K562 (cell line): Measurements from ENCODE around the gene ZNF740. TPM values are rescaled to one million over a fixed set of nuclear protein-coding genes. Genes with fewer than 3 reads are reported as not detected.

Experiments used
- ATAC-seq: fragments of 200-7000 bp; cut with Tn5 transposase; 3 replicates; pipeline ENCODE4 v1.9.1; 2020; ENCODE audit warnings: moderate library complexity
- BruUV-seq: library from RNA; stranded (reverse); fragments of 400-500 nt; replicated peaks from 2 replicates; lab custom pipeline; 2021; lab: Mats Ljungman, UMichigan
- CTCF ChIA-PET: fragments of 300-600 bp; formaldehyde crosslinking; extraction: SDS; loops from one replicate; lab custom pipeline; 2021; ENCODE audit warnings: low intra/inter-chr PET ratio; lab: Yijun Ruan, JAX
- POLR2A ChIA-PET: fragments of 300-600, 350-650 bp; sonication (Branson Sonifier 250); formaldehyde crosslinking; extraction: SDS; loops from one replicate; lab custom pipeline; 2021; ENCODE audit warnings: antibody characterized with exemption, inconsistent platforms; lab: Yijun Ruan, JAX
- DNase-seq, 4 experiments: peaks; one replicate each; pipeline versions ENCODE4 v3.0.0 to v3.0.0-alpha.2; 2011 to 2018; ENCODE audit warnings: low spot score in 3 of 4, mixed read lengths in 3 of 4; ENCODE audit errors: extremely low read depth in 1 of 4
- FAIRE-seq: peaks from 2 replicates; lab custom pipeline; 2011; peaks lifted over from hg19 to GRCh38; lab: Jason Lieb, UNC
- H2AFZ ChIP-seq: 2 replicates; pipeline ENCODE4 v1.6.0; 2011; ENCODE audit warnings: low read depth, low read length, control low read depth, inconsistent platforms
- H3K27ac ChIP-seq: fragments of 200-600 bp; 3 replicates; pipeline ENCODE4 v1.8.0; 2011; ENCODE audit warnings: low read depth, mild to moderate bottlenecking, control low read depth, inconsistent platforms, low read length, moderate library complexity, mixed read lengths; ENCODE audit errors: extremely low read depth
- H3K27me3 ChIP-seq, 2 experiments: fragments of 300-600 bp in 1 of 2; 2 replicates in 1 of 2; 3 replicates in 1 of 2; pipeline versions ENCODE4 v1.6.0 to v1.8.0; 2011; ENCODE audit warnings: inconsistent platforms in 2 of 2, low read length in 2 of 2, mild to moderate bottlenecking in 1 of 2, mixed read lengths in 1 of 2, moderate library complexity in 1 of 2; ENCODE audit not compliant: control insufficient read depth in 2 of 2, insufficient read depth in 2 of 2
- H3K36me3 ChIP-seq: fragments of 300-600 bp; 3 replicates; pipeline ENCODE4 v1.8.0; 2011; ENCODE audit warnings: mild to moderate bottlenecking, low read length, inconsistent platforms; ENCODE audit not compliant: control insufficient read depth, insufficient read depth
- H3K4me1 ChIP-seq, 2 experiments: fragments of 200-600 bp in 1 of 2; replicated peaks in 1 of 2; 2 replicates in 1 of 2; 3 replicates in 1 of 2; pipeline versions ENCODE4 v1.5.1 to v1.8.0; 2011; ENCODE audit warnings: inconsistent platforms in 2 of 2, low read length in 2 of 2, mild to moderate bottlenecking in 1 of 2, mixed read lengths in 1 of 2, moderate library complexity in 1 of 2; ENCODE audit not compliant: control insufficient read depth in 2 of 2, insufficient read depth in 2 of 2
- H3K4me2 ChIP-seq: 2 replicates; pipeline ENCODE4 v1.6.1; 2011; ENCODE audit warnings: low read length, control low read depth, inconsistent platforms, mixed read lengths; ENCODE audit not compliant: insufficient read depth
- H3K4me3 ChIP-seq: fragments of 200-600 bp; sonication (generic), shearing (Covaris generic); 2 replicates; pipeline ENCODE4 v1.5.1; 2016; ENCODE audit warnings: control low read depth, inconsistent platforms
- H3K79me2 ChIP-seq: fragments of 200-600 bp; 3 replicates; pipeline ENCODE4 v1.8.0; 2011; ENCODE audit warnings: low read length, inconsistent platforms; ENCODE audit not compliant: control insufficient read depth, insufficient read depth
- H3K9ac ChIP-seq, 2 experiments: 2 replicates each; pipeline versions ENCODE4 v1.6.0 to v1.6.1; 2011; ENCODE audit warnings: low read depth in 2 of 2, low read length in 2 of 2, control low read depth in 1 of 2, inconsistent platforms in 1 of 2, mild to moderate bottlenecking in 1 of 2, mixed read lengths in 1 of 2; ENCODE audit not compliant: insufficient read depth in 1 of 2
- H3K9me1 ChIP-seq: one replicate; pipeline ENCODE4 v1.6.0; 2011; ENCODE audit warnings: inconsistent platforms, mild to moderate bottlenecking, low read length, moderate library complexity; ENCODE audit not compliant: control insufficient read depth, insufficient read depth
- H3K9me3 ChIP-seq: replicated peaks from 2 replicates; pipeline ENCODE4 v1.5.1; 2011; ENCODE audit warnings: low read depth, low read length, inconsistent platforms; ENCODE audit not compliant: control insufficient read depth, insufficient read depth
- H4K20me1 ChIP-seq: replicated peaks from 2 replicates; pipeline ENCODE4 v1.6.1; 2011; ENCODE audit warnings: low read length, inconsistent platforms, mixed read lengths; ENCODE audit not compliant: control insufficient read depth, insufficient read depth
- ELF2 ChIP-seq: fragments of 250-450 bp; sonication (Bioruptor Pico); IDR thresholded peaks from 2 replicates; pipeline ENCODE4 v1.5.0; 2021; ENCODE audit warnings: mild to moderate bottlenecking
- ELK1 ChIP-seq: sonication (generic); formaldehyde crosslinking; IDR thresholded peaks from 2 replicates; pipeline ENCODE4 v1.8.1; 2022; ENCODE audit warnings: missing genetic modification reagents
- PCBP1 ChIP-seq: fragments of 200-400 bp; formaldehyde crosslinking; IDR thresholded peaks from 2 replicates; pipeline ENCODE4 v1.6.1; 2018; ENCODE audit warnings: mild to moderate bottlenecking, low read depth, low read length; ENCODE audit not compliant: poor library complexity, severe bottlenecking
- RNF219 ChIP-seq: fragments of 250-450 bp; sonication (Bioruptor Pico); IDR thresholded peaks from 2 replicates; pipeline ENCODE4 v1.5.0; 2022; ENCODE audit warnings: mild to moderate bottlenecking
- RREB1 ChIP-seq: fragments of 250-450 bp; sonication (Bioruptor Pico); IDR thresholded peaks from 2 replicates; pipeline ENCODE4 v1.4.0; 2020
- TAF7 ChIP-seq: fragments of 450-650 bp; IDR thresholded peaks from 2 replicates; pipeline ENCODE4 v1.6.1; 2016; ENCODE audit warnings: missing genetic modification characterization, missing compliant biosample characterization
- USF1 ChIP-seq: sonication (generic); formaldehyde crosslinking; IDR thresholded peaks from 2 replicates; pipeline ENCODE4 v1.9.0; 2022; ENCODE audit warnings: mild to moderate bottlenecking, missing genetic modification reagents
- USF2 ChIP-seq: sonication (generic); formaldehyde crosslinking; IDR thresholded peaks from 2 replicates; pipeline ENCODE4 v1.5.0; 2020; ENCODE audit warnings: missing genetic modification reagents
- ZNF23 ChIP-seq: fragments of 250-450 bp; sonication (Bioruptor Pico); IDR thresholded peaks from 2 replicates; pipeline ENCODE4 v1.4.0; 2020; ENCODE audit warnings: mild to moderate bottlenecking
- ZNF263 ChIP-seq: sonication (generic); formaldehyde crosslinking; IDR thresholded peaks from 2 replicates; pipeline ENCODE4 v1.8.0; 2022; ENCODE audit warnings: mild to moderate bottlenecking, missing genetic modification reagents, borderline replicate concordance
- WGBS: fragments of 100-300 bp; shearing (Covaris generic); methylation state at CpG from one replicate; pipeline ENCODE4 v1.1.6; 2016; ENCODE audit warnings: low coverage, mixed read lengths; ENCODE audit not compliant: insufficient coverage; ENCODE audit errors: missing lambda C conversion rate; 5-methylcytosine and 5-hydroxymethylcytosine counted together
- in situ Hi-C: fragments of 300-500 bp; cut with MboI; formaldehyde crosslinking; loops from 4 replicates; pipeline ENCODE4 v1.15.0; 2018; ENCODE audit warnings: inconsistent platforms, mixed read lengths
- intact Hi-C: fragments of 100-400 bp; cut with micrococcal nuclease; formaldehyde crosslinking; loops from 2 replicates; pipeline ENCODE4 v1.14.2; 2022
- polyA plus RNA-seq, 8 experiments: library from polyadenylated mRNA; depleted of rRNA in 4 of 8; stranded (reverse) in 5 of 8; unstranded in 3 of 8; fragments of >200 nt; fragmentation: Nextera tagmentation in 2 of 8; fragmentation: Illumina TruSeq in 1 of 8; extraction: Ambion mirVana in 2 of 8; extraction: Trizol in 1 of 8; gene quantifications; 2 replicates each; pipeline versions ENCODE4 v1.2.1 to v1.2.3, GENCODE V29; 2011 to 2014; ENCODE audit warnings: inconsistent platforms in 1 of 8, missing spikeins in 1 of 8
- total RNA-seq, 7 experiments: library from RNA; depleted of rRNA in 6 of 7; stranded (reverse); fragments of >200 nt in 6 of 7; fragmentation: Illumina TruSeq in 2 of 7; extraction: Trizol in 2 of 7; gene quantifications; 2 replicates each; pipeline versions ENCODE4 v1.2.1 to v1.2.3, GENCODE V29; 2011 to 2021; ENCODE audit warnings: low replicate concordance in 1 of 7

The ZNF740 gene
- total and polyA plus RNA-seq, 9 of the 15 experiments (the other 6 are each of a cell fraction or from before 2014, with no cell fraction given) = 0.57 to 46.4 (median 18.6) TPM

GRCh38 chr12:53231921-53232645 lies 51.6 kb downstream of the ZNF740 start, which contains the start of gene RARG:
TSS of gene RARG (minus strand) at chr12:53232209. CDS start at chr12:53227545, 4,664 bp downstream.
- H2AFZ ChIP-seq = peak within 1 kb of the TSS; percentile 79
- no peaks in the 10 kb centered on the region for H3K9me3 ChIP-seq
- H3K27ac ChIP-seq = no peak within 1 kb of the TSS
- H3K36me3 ChIP-seq = no peaks in the 10 kb centered on the region
- H3K4me3 ChIP-seq = peak within 1 kb of the TSS; percentile 33
- ChIA-PET CTCF (no interaction called here), POLR2A (no interaction called here)
- intact Hi-C loops (no loop called here), in situ Hi-C loops (no loop called here)
- no TSS peak for BruUV-seq
- FAIRE-seq (no peak), ATAC-seq (peak; percentile 62), DNase-seq (peak; percentile 42 to 75 (median 62))
- no peaks in the 10 kb centered on the region for H3K9me1 ChIP-seq
- peak within 1 kb of the TSS; percentile 54 for H3K4me2 ChIP-seq
- H4K20me1 ChIP-seq = no peaks in the 10 kb centered on the region; the same call in 1 of the 2 replicates
- H3K9ac ChIP-seq = peak within 1 kb of the TSS in 1 of 2 experiments; percentile 84; a peak in 3 of 4 replicates
- peaks cover 13 to 32% of the 10 kb centered on the region in 2 experiments for H3K4me1 ChIP-seq
- H3K79me2 ChIP-seq = no peaks in the 10 kb centered on the region
- H3K27me3 ChIP-seq = no peaks in the 10 kb centered on the region
- 42% methylated on average over 3 of the region's 44 CpGs for WGBS
- TF ChIP-seq ZNF263 = peak; percentile 79
- no peak for TF ChIP-seq ZNF23
- no peak for TF ChIP-seq TAF7 (tag)
- TF ChIP-seq RNF219 = no peak
- no peak for TF ChIP-seq ELF2 (CRISPR knock-in tag)
- TF ChIP-seq USF2 = peak; percentile 79
- no peak for TF ChIP-seq RREB1 (CRISPR knock-in tag)
- peak; percentile 52; the same call in 1 of the 2 replicates for TF ChIP-seq USF1
- peak; percentile 76 for TF ChIP-seq PCBP1
- no peak for TF ChIP-seq ELK1 (CRISPR knock-in tag)
